ENCODE data around the gene APC2. TPM values are rescaled to one million over a fixed set of nuclear protein-coding genes. Genes with fewer than 3 reads are reported as not detected.

The APC2 gene
- total RNA-seq, 1 donor from 2014 or later = 1.0 TPM

GRCh38 chr19:1483979-1484428, 34.1 kb downstream of the APC2 start:
- no peak overlapping the region for H3K9ac ChIP-seq (ENCODE audit: low read depth in 1 of 3, low read length in 3 of 3)
- no peaks in the 10 kb centered on the region for H3K9me3 ChIP-seq (ENCODE audit: control insufficient read depth in 3 of 3, low read length in 3 of 3)
- H3K27me3 ChIP-seq (ENCODE audit: control insufficient read depth in 3 of 3, insufficient read depth in 3 of 3, low read length in 3 of 3) = no peaks in the 10 kb centered on the region
- H3K36me3 ChIP-seq (ENCODE audit: control insufficient read depth in 3 of 3, insufficient read depth in 3 of 3, low read length in 3 of 3) = no peaks in the 10 kb centered on the region
- H3K4me1 ChIP-seq (ENCODE audit: control insufficient read depth in 3 of 3, insufficient read depth in 3 of 3, low read length in 3 of 3) = peaks cover 4 to 6% (median 6%) of the 10 kb centered on the region in 3 donors
- no peak overlapping the region for H3K27ac ChIP-seq (ENCODE audit: low read depth, low read length)
- H3K4me3 ChIP-seq (ENCODE audit: low read length in 3 of 3) = no peak overlapping the region

DNA sequence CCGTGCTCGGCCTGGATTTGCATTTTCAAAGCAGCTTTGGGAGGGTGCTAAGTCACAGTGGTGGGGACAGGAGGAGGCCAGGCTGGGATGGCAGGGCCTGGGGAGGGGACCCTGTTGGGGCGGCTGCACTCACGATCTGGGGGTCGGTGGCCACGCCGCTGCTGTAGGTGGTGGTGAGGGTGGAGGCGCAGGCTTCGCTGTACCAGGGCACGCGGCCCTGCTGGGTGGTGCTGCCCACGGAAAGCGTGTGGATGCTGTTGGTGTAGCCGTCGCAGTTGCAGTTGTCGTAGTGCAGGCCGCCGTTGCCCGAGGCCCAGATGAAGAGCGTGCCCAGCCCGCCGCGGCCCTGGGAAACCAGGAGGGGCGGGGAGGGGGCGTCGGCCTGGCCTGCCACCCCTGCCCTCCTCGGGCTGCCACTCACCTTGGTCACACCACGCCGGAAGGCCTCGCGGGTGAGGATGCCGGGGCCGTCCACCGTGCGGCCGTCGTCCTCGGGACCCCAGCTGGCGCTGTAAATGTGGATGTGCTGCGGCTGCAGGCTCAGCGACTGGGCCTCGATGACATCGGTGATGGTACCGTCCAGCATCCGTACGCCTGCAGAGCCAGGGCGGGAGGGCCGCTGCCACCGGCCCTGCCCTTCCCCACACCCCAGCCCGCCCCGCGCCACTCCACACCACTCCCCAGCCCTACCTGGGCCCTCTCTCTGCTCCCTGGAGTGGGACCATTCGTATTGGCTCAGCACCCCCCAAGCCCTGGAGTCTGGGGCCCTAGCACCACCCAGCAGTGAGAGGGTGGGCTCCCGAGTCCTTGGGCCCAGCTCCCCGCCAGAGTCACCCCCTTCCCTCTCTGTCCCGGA, 37.0 kb downstream of the APC2 start:
- H3K9ac ChIP-seq (ENCODE audit: low read depth in 1 of 3, low read length in 3 of 3) = no peak overlapping the region
- H3K4me3 ChIP-seq (ENCODE audit: low read length in 3 of 3) = no peak overlapping the region

GRCh38 chr19:1487576-1488281, 37.8 kb downstream of the APC2 start:
- H3K27me3 ChIP-seq (ENCODE audit: control insufficient read depth in 3 of 3, insufficient read depth in 3 of 3, low read length in 3 of 3) = peaks cover 2 to 9% (median 7%) of the 10 kb centered on the region in 3 donors
- no peaks in the 10 kb centered on the region for H3K36me3 ChIP-seq (ENCODE audit: control insufficient read depth in 3 of 3, insufficient read depth in 3 of 3, low read length in 3 of 3)
- no peak overlapping the region for H3K4me3 ChIP-seq (ENCODE audit: low read length in 3 of 3)
- no peak overlapping the region for H3K27ac ChIP-seq (ENCODE audit: low read depth, low read length)
- H3K9ac ChIP-seq (ENCODE audit: low read depth in 1 of 3, low read length in 3 of 3) = no peak overlapping the region
- H3K9me3 ChIP-seq (ENCODE audit: control insufficient read depth in 3 of 3, low read length in 3 of 3) = no peaks in the 10 kb centered on the region
- H3K4me1 ChIP-seq (ENCODE audit: control insufficient read depth in 3 of 3, insufficient read depth in 3 of 3, low read length in 3 of 3) = peaks cover 0 to 17% (median 13%) of the 10 kb centered on the region in 3 donors

More for the DNA sequence above, 37.0 kb downstream of the APC2 start:
- Histone ChIP-seq H3K27ac (ENCODE audit: low read depth, low read length) (no peak overlapping the region), H3K4me1 (ENCODE audit: control insufficient read depth in 3 of 3, insufficient read depth in 3 of 3, low read length in 3 of 3) (peaks cover 0 to 17% (median 13%) of the 10 kb centered on the region in 3 donors), H3K27me3 (ENCODE audit: control insufficient read depth in 3 of 3, insufficient read depth in 3 of 3, low read length in 3 of 3) (peaks cover 0 to 6% (median 5%) of the 10 kb centered on the region in 3 donors), H3K36me3 (ENCODE audit: control insufficient read depth in 3 of 3, insufficient read depth in 3 of 3, low read length in 3 of 3) (no peaks in the 10 kb centered on the region), H3K9me3 (ENCODE audit: control insufficient read depth in 3 of 3, low read length in 3 of 3) (no peaks in the 10 kb centered on the region)

GRCh38 chr19:1488282-1488601, 38.3 kb downstream of the APC2 start:
- Histone ChIP-seq H3K27me3 (ENCODE audit: control insufficient read depth in 3 of 3, insufficient read depth in 3 of 3, low read length in 3 of 3) (peaks cover 4 to 12% (median 7%) of the 10 kb centered on the region in 3 donors), H3K9ac (ENCODE audit: low read depth in 1 of 3, low read length in 3 of 3) (no peak overlapping the region), H3K36me3 (ENCODE audit: control insufficient read depth in 3 of 3, insufficient read depth in 3 of 3, low read length in 3 of 3) (no peaks in the 10 kb centered on the region), H3K4me1 (ENCODE audit: control insufficient read depth in 3 of 3, insufficient read depth in 3 of 3, low read length in 3 of 3) (peaks cover 0 to 17% (median 13%) of the 10 kb centered on the region in 3 donors), H3K27ac (ENCODE audit: low read depth, low read length) (no peak overlapping the region), H3K9me3 (ENCODE audit: control insufficient read depth in 3 of 3, low read length in 3 of 3) (no peaks in the 10 kb centered on the region), H3K4me3 (ENCODE audit: low read length in 3 of 3) (no peak overlapping the region)

GRCh38 chr19:1489463-1490310, 39.8 kb downstream of the APC2 start:
- Histone ChIP-seq H3K4me1 (ENCODE audit: control insufficient read depth in 3 of 3, insufficient read depth in 3 of 3, low read length in 3 of 3) (peaks cover 0 to 17% (median 13%) of the 10 kb centered on the region in 3 donors), H3K36me3 (ENCODE audit: control insufficient read depth in 3 of 3, insufficient read depth in 3 of 3, low read length in 3 of 3) (no peaks in the 10 kb centered on the region), H3K4me3 (ENCODE audit: low read length in 3 of 3) (peak overlapping the region; percentile 76 to 85 (median 80)), H3K27ac (ENCODE audit: low read depth, low read length) (peak overlapping the region; percentile 54), H3K9ac (ENCODE audit: low read depth in 1 of 3, low read length in 3 of 3) (peak overlapping the region in 2 of 3 donors; percentile 74 to 76), H3K9me3 (ENCODE audit: control insufficient read depth in 3 of 3, low read length in 3 of 3) (no peaks in the 10 kb centered on the region), H3K27me3 (ENCODE audit: control insufficient read depth in 3 of 3, insufficient read depth in 3 of 3, low read length in 3 of 3) (peaks cover 4 to 12% (median 7%) of the 10 kb centered on the region in 3 donors)

DNA sequence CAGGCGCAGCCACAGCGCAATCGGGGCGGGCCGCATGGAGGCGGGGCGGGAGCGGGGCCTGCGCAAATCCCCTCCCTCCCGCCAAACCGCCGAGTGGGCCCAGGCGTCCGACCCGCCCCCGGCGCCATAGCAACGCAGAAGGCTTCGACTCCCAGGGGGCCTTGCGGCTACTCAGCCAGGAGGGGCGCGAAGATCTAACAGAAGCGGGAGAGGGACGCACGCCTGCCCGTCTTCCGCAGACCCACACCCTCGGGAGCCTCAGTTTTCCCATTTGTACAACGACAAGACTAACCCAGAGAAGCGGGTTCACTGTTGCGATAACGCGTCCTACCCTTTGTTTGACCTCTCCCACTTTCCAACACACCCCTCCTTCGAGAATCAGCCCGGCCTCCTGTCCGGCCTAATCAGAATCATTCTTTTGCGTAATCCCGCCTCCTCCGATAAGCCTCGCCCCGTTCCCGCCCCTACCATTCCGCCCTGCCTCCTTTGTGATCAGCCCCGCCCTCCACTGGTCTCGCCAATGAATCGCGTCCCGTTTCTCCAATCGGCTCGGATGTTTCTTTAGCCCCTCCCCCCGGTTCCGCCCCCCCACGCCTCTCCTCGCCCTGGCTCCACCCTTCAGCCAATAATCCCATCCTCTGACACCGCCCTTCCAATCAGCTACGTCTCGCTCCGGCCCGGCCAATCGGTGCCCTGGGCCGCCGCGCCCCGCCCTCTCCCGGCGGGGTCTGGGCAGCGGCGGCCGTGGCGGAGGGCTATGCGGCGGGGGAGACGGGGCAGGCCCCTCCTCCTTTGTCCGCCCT, 40.6 kb downstream of the APC2 start, which contains the start of gene PCSK4:
Gene PCSK4, minus strand, starts transcription at position 40 of the 803 bp plus-strand sequence. Its CDS starts 4 bp downstream, at position 36.
- Histone ChIP-seq H3K36me3 (ENCODE audit: control insufficient read depth in 3 of 3, insufficient read depth in 3 of 3, low read length in 3 of 3) (no peaks in the 10 kb centered on the region), H3K9ac (ENCODE audit: low read depth in 1 of 3, low read length in 3 of 3) (peak within 1 kb of the TSS; percentile 43 to 78 (median 74)), H3K27me3 (ENCODE audit: control insufficient read depth in 3 of 3, insufficient read depth in 3 of 3, low read length in 3 of 3) (peaks cover 7 to 12% (median 7%) of the 10 kb centered on the region in 3 donors), H3K4me3 (ENCODE audit: low read length in 3 of 3) (peak within 1 kb of the TSS; percentile 76 to 85 (median 80)), H3K9me3 (ENCODE audit: control insufficient read depth in 3 of 3, low read length in 3 of 3) (no peaks in the 10 kb centered on the region), H3K27ac (ENCODE audit: low read depth, low read length) (peak within 1 kb of the TSS; percentile 54), H3K4me1 (ENCODE audit: control insufficient read depth in 3 of 3, insufficient read depth in 3 of 3, low read length in 3 of 3) (peaks cover 0 to 17% (median 13%) of the 10 kb centered on the region in 3 donors)

DNA sequence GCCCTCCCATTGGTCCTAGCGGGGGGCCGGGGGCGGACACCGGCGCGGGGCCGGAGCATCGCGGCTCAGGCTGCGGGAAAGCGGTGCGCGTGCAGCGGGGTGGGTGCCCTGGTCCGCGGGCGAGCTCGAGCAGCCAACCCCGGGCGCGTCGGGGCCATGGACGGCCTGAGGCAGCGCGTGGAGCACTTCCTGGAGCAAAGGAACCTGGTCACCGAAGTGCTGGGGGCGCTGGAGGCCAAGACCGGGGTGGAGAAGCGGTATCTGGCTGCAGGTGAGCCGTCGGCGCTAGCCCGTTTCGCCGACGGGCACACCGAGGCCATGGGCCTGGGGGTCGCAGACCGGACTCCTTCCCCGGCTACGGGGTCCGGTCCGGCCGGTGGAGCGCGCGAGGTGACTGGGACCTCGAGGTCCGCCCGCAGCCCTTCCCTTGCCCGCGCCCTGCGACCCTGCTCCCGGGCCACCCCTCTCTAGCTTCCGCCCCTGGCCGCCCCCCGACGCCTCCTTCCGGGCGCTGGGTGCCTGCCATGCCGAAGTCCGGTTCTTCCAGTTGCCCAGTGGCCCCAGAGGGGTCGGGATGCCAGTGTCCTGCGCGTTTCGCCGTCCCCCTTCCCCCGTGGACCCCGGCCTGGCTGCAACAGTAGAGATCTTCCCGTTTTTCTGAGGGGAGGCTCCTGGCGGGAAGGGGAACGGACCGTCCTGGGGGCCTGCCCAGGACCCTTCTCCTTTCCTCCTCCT, 41.4 kb downstream of the APC2 start, which contains the start of gene REEP6:
Gene REEP6, plus strand, starts transcription at position 68 of the 735 bp plus-strand sequence. Its CDS starts 89 bp downstream, at position 157.
- Histone ChIP-seq H3K9me3 (ENCODE audit: control insufficient read depth in 3 of 3, low read length in 3 of 3) (no peaks in the 10 kb centered on the region), H3K36me3 (ENCODE audit: control insufficient read depth in 3 of 3, insufficient read depth in 3 of 3, low read length in 3 of 3) (no peaks in the 10 kb centered on the region), H3K27me3 (ENCODE audit: control insufficient read depth in 3 of 3, insufficient read depth in 3 of 3, low read length in 3 of 3) (peaks cover 7 to 19% (median 9%) of the 10 kb centered on the region in 3 donors), H3K4me3 (ENCODE audit: low read length in 3 of 3) (peak within 1 kb of the TSS; percentile 76 to 85 (median 80)), H3K27ac (ENCODE audit: low read depth, low read length) (peak within 1 kb of the TSS; percentile 54), H3K9ac (ENCODE audit: low read depth in 1 of 3, low read length in 3 of 3) (peak within 1 kb of the TSS; percentile 43 to 78 (median 74)), H3K4me1 (ENCODE audit: control insufficient read depth in 3 of 3, insufficient read depth in 3 of 3, low read length in 3 of 3) (peaks cover 0 to 17% (median 13%) of the 10 kb centered on the region in 3 donors)

DNA sequence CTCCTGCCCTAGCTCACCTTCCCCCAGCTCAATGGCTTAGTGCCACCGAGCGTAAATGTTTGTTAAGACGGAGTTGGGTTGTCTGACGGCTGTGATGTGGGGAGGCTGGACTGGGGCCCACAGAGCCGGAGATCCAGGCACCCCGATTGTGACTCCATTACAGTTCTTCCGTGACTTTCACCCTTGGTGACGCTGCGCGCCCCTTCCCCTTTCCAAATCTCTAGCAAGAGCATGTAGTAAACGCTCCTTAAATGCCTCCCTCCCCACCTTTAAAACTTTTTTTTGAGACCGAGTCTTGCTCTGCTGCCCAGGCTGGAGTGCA, 41.9 kb downstream of the APC2 start:
- peaks cover 10 to 24% (median 13%) of the 10 kb centered on the region in 3 donors for H3K27me3 ChIP-seq (ENCODE audit: control insufficient read depth in 3 of 3, insufficient read depth in 3 of 3, low read length in 3 of 3)
- no peak overlapping the region for H3K27ac ChIP-seq (ENCODE audit: low read depth, low read length)
- no peak overlapping the region for H3K9ac ChIP-seq (ENCODE audit: low read depth in 1 of 3, low read length in 3 of 3)
- peaks cover 0 to 17% (median 13%) of the 10 kb centered on the region in 3 donors for H3K4me1 ChIP-seq (ENCODE audit: control insufficient read depth in 3 of 3, insufficient read depth in 3 of 3, low read length in 3 of 3)
- no peaks in the 10 kb centered on the region for H3K36me3 ChIP-seq (ENCODE audit: control insufficient read depth in 3 of 3, insufficient read depth in 3 of 3, low read length in 3 of 3)
- peak overlapping the region in 1 of 3 donors; percentile 75 for H3K4me3 ChIP-seq (ENCODE audit: low read length in 3 of 3)
- H3K9me3 ChIP-seq (ENCODE audit: control insufficient read depth in 3 of 3, low read length in 3 of 3) = no peaks in the 10 kb centered on the region
